K562 (cell line): ENCODE measurements around the gene UTP15. TPM values are rescaled to one million over a fixed set of nuclear protein-coding genes. Genes with fewer than 3 reads are reported as not detected.
A peak's percentile ranks its signal among the peaks of the same experiment; 100 is the strongest.

Source experiments
- ATAC-seq: fragments of 200-7000 bp; cut with Tn5 transposase; 3 replicates; pipeline ENCODE4 v1.9.1; 2020; ENCODE audit warnings: moderate library complexity
- BruUV-seq: library from RNA; stranded (reverse); fragments of 400-500 nt; replicated peaks from 2 replicates; lab custom pipeline; 2021; lab: Mats Ljungman, UMichigan
- CTCF ChIA-PET: fragments of 300-600 bp; formaldehyde crosslinking; extraction: SDS; loops from one replicate; lab custom pipeline; 2021; ENCODE audit warnings: low intra/inter-chr PET ratio; lab: Yijun Ruan, JAX
- POLR2A ChIA-PET: fragments of 300-600, 350-650 bp; sonication (Branson Sonifier 250); formaldehyde crosslinking; extraction: SDS; loops from one replicate; lab custom pipeline; 2021; ENCODE audit warnings: antibody characterized with exemption, inconsistent platforms; lab: Yijun Ruan, JAX
- DNase-seq, 4 experiments: peaks; one replicate each; pipeline versions ENCODE4 v3.0.0 to v3.0.0-alpha.2; 2011 to 2018; ENCODE audit warnings: low spot score in 3 of 4, mixed read lengths in 3 of 4; ENCODE audit errors: extremely low read depth in 1 of 4
- FAIRE-seq: peaks from 2 replicates; lab custom pipeline; 2011; peaks lifted over from hg19 to GRCh38; lab: Jason Lieb, UNC
- H2AFZ ChIP-seq: 2 replicates; pipeline ENCODE4 v1.6.0; 2011; ENCODE audit warnings: low read depth, low read length, control low read depth, inconsistent platforms
- H3K27ac ChIP-seq: fragments of 200-600 bp; 3 replicates; pipeline ENCODE4 v1.8.0; 2011; ENCODE audit warnings: low read depth, mild to moderate bottlenecking, control low read depth, inconsistent platforms, low read length, moderate library complexity, mixed read lengths; ENCODE audit errors: extremely low read depth
- H3K27me3 ChIP-seq, 2 experiments: fragments of 300-600 bp in 1 of 2; 2 replicates in 1 of 2; 3 replicates in 1 of 2; pipeline versions ENCODE4 v1.6.0 to v1.8.0; 2011; ENCODE audit warnings: inconsistent platforms in 2 of 2, low read length in 2 of 2, mild to moderate bottlenecking in 1 of 2, mixed read lengths in 1 of 2, moderate library complexity in 1 of 2; ENCODE audit not compliant: control insufficient read depth in 2 of 2, insufficient read depth in 2 of 2
- H3K36me3 ChIP-seq: fragments of 300-600 bp; 3 replicates; pipeline ENCODE4 v1.8.0; 2011; ENCODE audit warnings: mild to moderate bottlenecking, low read length, inconsistent platforms; ENCODE audit not compliant: control insufficient read depth, insufficient read depth
- H3K4me1 ChIP-seq, 2 experiments: fragments of 200-600 bp in 1 of 2; replicated peaks in 1 of 2; 2 replicates in 1 of 2; 3 replicates in 1 of 2; pipeline versions ENCODE4 v1.5.1 to v1.8.0; 2011; ENCODE audit warnings: inconsistent platforms in 2 of 2, low read length in 2 of 2, mild to moderate bottlenecking in 1 of 2, mixed read lengths in 1 of 2, moderate library complexity in 1 of 2; ENCODE audit not compliant: control insufficient read depth in 2 of 2, insufficient read depth in 2 of 2
- H3K4me2 ChIP-seq: 2 replicates; pipeline ENCODE4 v1.6.1; 2011; ENCODE audit warnings: low read length, control low read depth, inconsistent platforms, mixed read lengths; ENCODE audit not compliant: insufficient read depth
- H3K4me3 ChIP-seq: fragments of 200-600 bp; sonication (generic), shearing (Covaris generic); 2 replicates; pipeline ENCODE4 v1.5.1; 2016; ENCODE audit warnings: control low read depth, inconsistent platforms
- H3K79me2 ChIP-seq: fragments of 200-600 bp; 3 replicates; pipeline ENCODE4 v1.8.0; 2011; ENCODE audit warnings: low read length, inconsistent platforms; ENCODE audit not compliant: control insufficient read depth, insufficient read depth
- H3K9ac ChIP-seq, 2 experiments: 2 replicates each; pipeline versions ENCODE4 v1.6.0 to v1.6.1; 2011; ENCODE audit warnings: low read depth in 2 of 2, low read length in 2 of 2, control low read depth in 1 of 2, inconsistent platforms in 1 of 2, mild to moderate bottlenecking in 1 of 2, mixed read lengths in 1 of 2; ENCODE audit not compliant: insufficient read depth in 1 of 2
- H3K9me1 ChIP-seq: one replicate; pipeline ENCODE4 v1.6.0; 2011; ENCODE audit warnings: inconsistent platforms, mild to moderate bottlenecking, low read length, moderate library complexity; ENCODE audit not compliant: control insufficient read depth, insufficient read depth
- H3K9me3 ChIP-seq: replicated peaks from 2 replicates; pipeline ENCODE4 v1.5.1; 2011; ENCODE audit warnings: low read depth, low read length, inconsistent platforms; ENCODE audit not compliant: control insufficient read depth, insufficient read depth
- H4K20me1 ChIP-seq: replicated peaks from 2 replicates; pipeline ENCODE4 v1.6.1; 2011; ENCODE audit warnings: low read length, inconsistent platforms, mixed read lengths; ENCODE audit not compliant: control insufficient read depth, insufficient read depth
- FOSL1 ChIP-seq: fragments of 200-800 bp; sonication (Bioruptor generic); conservative IDR thresholded peaks from 2 replicates; pipeline ENCODE4 v1.6.1; 2016; ENCODE audit warnings: missing genetic modification characterization, missing compliant biosample characterization
- HDAC8 ChIP-seq: fragments of 450-650 bp; IDR thresholded peaks from 2 replicates; pipeline ENCODE4 v1.6.1; 2016; ENCODE audit warnings: mild to moderate bottlenecking, missing genetic modification characterization, moderate library complexity, missing compliant biosample characterization
- SRSF7 ChIP-seq: fragments of 200-400 bp; formaldehyde crosslinking; optimal IDR thresholded peaks from 2 replicates; pipeline ENCODE3; 2017; ENCODE audit warnings: mild to moderate bottlenecking, low read depth, low read length
- TSC22D4 ChIP-seq: fragments of 450-650 bp; IDR thresholded peaks from 2 replicates; pipeline ENCODE4 v1.6.1; 2016; ENCODE audit warnings: missing genetic modification characterization, missing biosample characterization, control low read depth
- WGBS: fragments of 100-300 bp; shearing (Covaris generic); methylation state at CpG from one replicate; pipeline ENCODE4 v1.1.6; 2016; ENCODE audit warnings: low coverage, mixed read lengths; ENCODE audit not compliant: insufficient coverage; ENCODE audit errors: missing lambda C conversion rate; 5-methylcytosine and 5-hydroxymethylcytosine counted together
- in situ Hi-C: fragments of 300-500 bp; cut with MboI; formaldehyde crosslinking; loops from 4 replicates; pipeline ENCODE4 v1.15.0; 2018; ENCODE audit warnings: inconsistent platforms, mixed read lengths
- intact Hi-C: fragments of 100-400 bp; cut with micrococcal nuclease; formaldehyde crosslinking; loops from 2 replicates; pipeline ENCODE4 v1.14.2; 2022
- polyA plus RNA-seq, 8 experiments: library from polyadenylated mRNA; depleted of rRNA in 4 of 8; stranded (reverse) in 5 of 8; unstranded in 3 of 8; fragments of >200 nt; fragmentation: Nextera tagmentation in 2 of 8; fragmentation: Illumina TruSeq in 1 of 8; extraction: Ambion mirVana in 2 of 8; extraction: Trizol in 1 of 8; gene quantifications; 2 replicates each; pipeline versions ENCODE4 v1.2.1 to v1.2.3, GENCODE V29; 2011 to 2014; ENCODE audit warnings: inconsistent platforms in 1 of 8, missing spikeins in 1 of 8
- total RNA-seq, 7 experiments: library from RNA; depleted of rRNA in 6 of 7; stranded (reverse); fragments of >200 nt in 6 of 7; fragmentation: Illumina TruSeq in 2 of 7; extraction: Trizol in 2 of 7; gene quantifications; 2 replicates each; pipeline versions ENCODE4 v1.2.1 to v1.2.3, GENCODE V29; 2011 to 2021; ENCODE audit warnings: low replicate concordance in 1 of 7

Gene UTP15
- total and polyA plus RNA-seq, 9 of the 15 experiments (the other 6 are each of a cell fraction or from before 2014, with no cell fraction given) = 28.1 to 49.3 (median 37.0) TPM

- H2AFZ ChIP-seq = no peak overlapping the region
- H3K9ac ChIP-seq = no peak overlapping the region
- POLR2A ChIA-PET = interaction anchor here (1.6 kb wide), 1 partner anchor 10 kb away, joined by 3 read pairs; no protein-coding TSS in a partner anchor
These were observed 25.4 kb upstream of the UTP15 start for GRCh38 chr5:73540192-73540591.

GRCh38 chr5:73542020-73542419, 23.5 kb upstream of the UTP15 start:
- no peaks in the 10 kb centered on the region for H3K27me3 ChIP-seq
- H3K9ac ChIP-seq = no peak overlapping the region
- intact Hi-C loops (no loop called here), in situ Hi-C loops (no loop called here)
- no peak overlapping the region for H2AFZ ChIP-seq
- no peak overlapping the region for H3K4me3 ChIP-seq
- no peaks in the 10 kb centered on the region for H3K36me3 ChIP-seq
- TF ChIP-seq SRSF7 = no peak
- no peak for TF ChIP-seq TSC22D4 (tag)
- TF ChIP-seq, all 486 proteins: peak for 0
- POLR2A ChIA-PET = interaction anchor here (1.0 kb wide), 1 partner anchor 22 kb away, joined by 4 read pairs; no protein-coding TSS in a partner anchor
- 36% methylated on average over 4 of the region's 4 CpGs for WGBS
- Histone ChIP-seq H3K4me1 (peaks cover 0 to 5% of the 10 kb centered on the region in 2 experiments; a peak in 2 of 5 replicates), H3K9me1 (no peaks in the 10 kb centered on the region), H4K20me1 (no peaks in the 10 kb centered on the region), H3K9me3 (no peaks in the 10 kb centered on the region), H3K27ac (no peak overlapping the region), H3K79me2 (no peaks in the 10 kb centered on the region), H3K4me2 (no peak overlapping the region)
- ATAC-seq (no peak), FAIRE-seq (no peak), DNase-seq (no peak)
- no TSS peak for BruUV-seq
- CTCF ChIA-PET = no interaction called here

More at GRCh38 chr5:73540192-73540591, 25.4 kb upstream of the UTP15 start:
- Histone ChIP-seq H3K4me2 (no peak overlapping the region), H3K79me2 (no peaks in the 10 kb centered on the region), H3K27ac (no peak overlapping the region), H3K4me1 (peaks cover 0 to 1% of the 10 kb centered on the region in 2 experiments; a peak in 2 of 5 replicates), H4K20me1 (no peaks in the 10 kb centered on the region), H3K9me1 (no peaks in the 10 kb centered on the region), H3K4me3 (no peak overlapping the region), H3K36me3 (no peaks in the 10 kb centered on the region), H3K27me3 (no peaks in the 10 kb centered on the region), H3K9me3 (no peaks in the 10 kb centered on the region)
- CTCF ChIA-PET = no interaction called here
- BruUV-seq = no TSS peak
- intact Hi-C loops (no loop called here), in situ Hi-C loops (no loop called here)
- peak in 1 of 4 experiments; percentile 12 for DNase-seq
- ATAC-seq = peak; percentile 50; the same call in 2 of the 3 replicates
- TF ChIP-seq FOSL1 (tag) (peak; percentile 68), HDAC8 (no peak)
- peak; percentile 49 for FAIRE-seq
- 5% methylated on average over 3 of the region's 3 CpGs for WGBS
